SK-N-SH (cell line): ENCODE results near the gene MAN2B2.

Experiments
- FOXM1 ChIP-seq: IDR thresholded peaks from 2 replicates; pipeline ENCODE4 v1.4.0; 2012; ENCODE audit warnings: low read depth, mild to moderate bottlenecking
- MAX ChIP-seq: IDR thresholded peaks from 2 replicates; pipeline ENCODE4 v1.4.0; 2012; ENCODE audit warnings: low read depth
- SIN3A ChIP-seq: IDR thresholded peaks from 2 replicates; pipeline ENCODE4 v1.6.1; 2012; ENCODE audit warnings: low read depth, mild to moderate bottlenecking, low read length, moderate library complexity, borderline replicate concordance
- TAF1 ChIP-seq: IDR thresholded peaks from 2 replicates; pipeline ENCODE4 v1.6.1; 2012; ENCODE audit warnings: low read depth, mild to moderate bottlenecking, low read length, moderate library complexity, borderline replicate concordance
- YY1 ChIP-seq: IDR thresholded peaks from 2 replicates; pipeline ENCODE4 v1.4.0; 2012; ENCODE audit warnings: low read depth, mild to moderate bottlenecking
- TF ChIP-seq, protein P1 (sequence below): fragments of 150-350 bp; IDR thresholded peaks from 2 replicates; pipeline ENCODE4 v1.6.1; 2017; ENCODE audit warnings: antibody characterized with exemption, low read length, low read depth, borderline replicate concordance
- TF ChIP-seq, protein P2 (sequence below): fragments of 200-600 bp; sonication (generic); IDR thresholded peaks from 2 replicates; pipeline ENCODE4 v1.6.1; 2017; ENCODE audit warnings: antibody characterized with exemption, mild to moderate bottlenecking, moderate library complexity
- TF ChIP-seq, protein P3 (sequence below): IDR thresholded peaks from 2 replicates; pipeline ENCODE4; 2012

DNA sequence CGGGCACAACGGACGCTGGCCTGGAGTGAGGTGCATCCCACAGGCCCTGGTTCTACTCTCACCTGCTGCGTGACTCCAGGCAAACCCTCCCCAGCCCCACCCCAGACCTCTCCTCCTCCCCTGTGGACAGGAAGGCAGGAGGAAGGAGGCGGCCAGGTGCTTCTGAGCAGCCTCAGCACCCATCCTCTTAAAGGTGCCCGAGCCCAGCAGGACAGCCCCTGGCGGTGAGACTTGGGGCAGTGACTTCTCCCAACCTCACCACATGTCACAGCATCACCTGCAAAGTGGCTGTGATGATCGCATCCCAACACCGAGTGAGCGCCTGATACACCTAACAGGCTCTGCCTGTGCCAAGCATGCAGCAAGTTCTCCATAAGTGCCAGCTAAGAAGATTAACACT lies 17.1 kb upstream of the MAN2B2 start:
- TF ChIP-seq, protein P1, sequence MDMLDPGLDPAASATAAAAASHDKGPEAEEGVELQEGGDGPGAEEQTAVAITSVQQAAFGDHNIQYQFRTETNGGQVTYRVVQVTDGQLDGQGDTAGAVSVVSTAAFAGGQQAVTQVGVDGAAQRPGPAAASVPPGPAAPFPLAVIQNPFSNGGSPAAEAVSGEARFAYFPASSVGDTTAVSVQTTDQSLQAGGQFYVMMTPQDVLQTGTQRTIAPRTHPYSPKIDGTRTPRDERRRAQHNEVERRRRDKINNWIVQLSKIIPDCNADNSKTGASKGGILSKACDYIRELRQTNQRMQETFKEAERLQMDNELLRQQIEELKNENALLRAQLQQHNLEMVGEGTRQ: no peak
- no peak for TF ChIP-seq MAX
- no peak for TF ChIP-seq FOXM1
- TF ChIP-seq YY1: no peak
- TF ChIP-seq, protein P2, sequence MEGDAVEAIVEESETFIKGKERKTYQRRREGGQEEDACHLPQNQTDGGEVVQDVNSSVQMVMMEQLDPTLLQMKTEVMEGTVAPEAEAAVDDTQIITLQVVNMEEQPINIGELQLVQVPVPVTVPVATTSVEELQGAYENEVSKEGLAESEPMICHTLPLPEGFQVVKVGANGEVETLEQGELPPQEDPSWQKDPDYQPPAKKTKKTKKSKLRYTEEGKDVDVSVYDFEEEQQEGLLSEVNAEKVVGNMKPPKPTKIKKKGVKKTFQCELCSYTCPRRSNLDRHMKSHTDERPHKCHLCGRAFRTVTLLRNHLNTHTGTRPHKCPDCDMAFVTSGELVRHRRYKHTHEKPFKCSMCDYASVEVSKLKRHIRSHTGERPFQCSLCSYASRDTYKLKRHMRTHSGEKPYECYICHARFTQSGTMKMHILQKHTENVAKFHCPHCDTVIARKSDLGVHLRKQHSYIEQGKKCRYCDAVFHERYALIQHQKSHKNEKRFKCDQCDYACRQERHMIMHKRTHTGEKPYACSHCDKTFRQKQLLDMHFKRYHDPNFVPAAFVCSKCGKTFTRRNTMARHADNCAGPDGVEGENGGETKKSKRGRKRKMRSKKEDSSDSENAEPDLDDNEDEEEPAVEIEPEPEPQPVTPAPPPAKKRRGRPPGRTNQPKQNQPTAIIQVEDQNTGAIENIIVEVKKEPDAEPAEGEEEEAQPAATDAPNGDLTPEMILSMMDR: no peak
- TF ChIP-seq TAF1: no peak
- no peak for TF ChIP-seq SIN3A
- TF ChIP-seq, protein P3, sequence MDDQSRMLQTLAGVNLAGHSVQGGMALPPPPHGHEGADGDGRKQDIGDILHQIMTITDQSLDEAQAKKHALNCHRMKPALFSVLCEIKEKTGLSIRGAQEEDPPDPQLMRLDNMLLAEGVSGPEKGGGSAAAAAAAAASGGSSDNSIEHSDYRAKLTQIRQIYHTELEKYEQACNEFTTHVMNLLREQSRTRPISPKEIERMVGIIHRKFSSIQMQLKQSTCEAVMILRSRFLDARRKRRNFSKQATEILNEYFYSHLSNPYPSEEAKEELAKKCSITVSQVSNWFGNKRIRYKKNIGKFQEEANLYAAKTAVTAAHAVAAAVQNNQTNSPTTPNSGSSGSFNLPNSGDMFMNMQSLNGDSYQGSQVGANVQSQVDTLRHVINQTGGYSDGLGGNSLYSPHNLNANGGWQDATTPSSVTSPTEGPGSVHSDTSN: no peak
